Inflammatory macrophage (primary cell): ENCODE measurements around the gene COL27A1.

ENCODE experiments used
- DNase-seq, 2 donors: peaks; one replicate each; pipeline ENCODE4 v3.0.0-alpha.2; 2020 to 2022

COL27A1 gene

GRCh38 chr9:114345493-114346065 lies 190.2 kb downstream of the COL27A1 start:
- DNase-seq: no peak

DNA sequence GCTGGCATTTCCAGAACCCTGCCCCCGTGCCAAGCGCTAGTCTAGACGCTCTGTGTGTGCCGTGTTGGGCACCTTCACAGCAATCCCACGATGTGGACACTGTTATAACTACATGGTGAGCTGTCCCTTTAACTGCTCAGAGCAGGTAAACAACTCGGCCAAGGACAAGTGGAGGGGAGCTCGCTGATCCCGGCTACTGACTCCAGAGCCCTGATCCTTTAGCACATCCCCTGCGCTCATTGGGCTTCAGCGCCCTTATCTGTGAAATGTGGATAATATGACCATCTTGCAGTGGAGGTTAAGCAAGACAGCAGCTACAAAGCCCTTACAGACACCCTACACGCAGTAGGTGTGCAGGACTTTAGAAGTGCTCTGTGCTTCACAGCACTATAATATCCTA lies 190.8 kb downstream of the COL27A1 start:
- no peak for DNase-seq

DNA sequence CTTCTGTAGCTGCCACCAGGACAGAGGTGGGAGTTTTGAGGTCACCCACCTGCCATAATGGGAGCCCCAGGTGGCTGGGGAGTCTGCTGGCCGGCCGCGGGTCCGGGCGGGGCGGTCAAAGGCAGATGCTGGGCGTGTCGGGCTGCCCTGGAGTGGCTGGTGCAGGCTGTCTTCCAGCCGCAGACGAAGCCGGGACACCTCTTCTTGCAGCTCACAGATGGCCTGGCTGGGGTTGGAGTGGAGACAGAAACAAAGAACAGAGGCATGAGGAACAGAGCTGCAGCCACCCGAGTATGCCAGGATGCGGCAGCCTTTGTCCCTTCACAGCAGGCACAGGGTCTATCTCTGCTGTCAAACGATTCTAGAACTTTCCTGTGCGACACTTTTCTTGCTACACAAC lies 192.3 kb downstream of the COL27A1 start:
- no peak for DNase-seq

GRCh38 chr9:114348261-114348905 lies 193.0 kb downstream of the COL27A1 start:
- DNase-seq: no peak

DNA sequence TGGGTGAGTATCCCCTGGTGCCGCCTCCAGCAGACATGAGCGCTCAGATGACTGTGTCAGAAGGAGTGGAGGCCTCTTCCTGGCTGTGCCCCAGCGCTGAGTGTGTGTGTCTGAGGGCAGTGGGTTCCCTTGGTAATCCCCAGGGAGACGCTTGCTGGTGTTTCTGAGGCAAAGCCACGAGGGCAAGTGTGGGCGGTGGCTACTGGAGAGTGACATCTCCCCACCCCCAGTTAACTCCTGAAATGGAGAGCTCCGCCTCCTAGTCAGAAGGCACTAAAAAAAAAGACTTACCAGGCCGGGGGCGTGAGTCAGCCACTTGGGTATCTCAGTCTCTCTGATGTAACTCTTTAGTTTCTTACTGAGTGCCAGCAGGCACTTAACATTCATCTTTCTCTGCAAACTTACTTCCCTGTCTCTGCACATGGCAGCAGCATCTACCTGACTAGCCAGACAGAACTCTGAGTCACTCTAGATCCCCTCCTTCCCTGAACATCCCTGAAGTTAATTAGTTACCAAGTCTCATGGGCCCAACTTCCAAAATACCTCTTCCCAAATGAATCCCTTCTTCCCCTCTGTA lies 193.7 kb downstream of the COL27A1 start:
- peak; percentile 97 to 100 for DNase-seq

- no peak for DNase-seq
Observed at GRCh38 chr9:114349713-114350480, 194.6 kb downstream of the COL27A1 start.

- DNase-seq: peak; percentile 50 to 81
Observed at GRCh38 chr9:114350636-114351401, 195.5 kb downstream of the COL27A1 start.

- DNase-seq: peak; percentile 58 to 59
Observed at GRCh38 chr9:114351932-114352331, 196.6 kb downstream of the COL27A1 start.

GRCh38 chr9:114355821-114356220 lies 200.5 kb downstream of the COL27A1 start:
- DNase-seq: no peak

GRCh38 chr9:114356792-114357191 lies 201.5 kb downstream of the COL27A1 start:
- no peak for DNase-seq

DNA sequence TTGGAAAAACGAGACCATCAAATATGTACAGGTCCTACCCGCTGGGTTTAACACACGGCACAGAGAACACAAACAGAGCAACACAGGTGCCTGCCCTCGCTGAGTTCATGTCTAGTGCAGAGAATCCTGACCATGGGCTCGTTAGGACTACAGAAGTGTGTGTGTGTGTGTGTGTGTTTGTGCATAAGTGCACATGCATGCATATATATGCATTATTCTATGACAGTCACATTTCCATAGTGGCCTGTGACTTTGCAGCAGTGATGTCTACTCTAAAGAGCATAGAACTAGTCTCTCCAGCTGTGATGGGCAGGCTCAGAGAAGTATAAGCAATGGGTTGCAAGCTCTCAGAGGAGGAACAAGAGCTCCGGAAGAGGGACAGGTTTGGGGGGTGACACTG lies 202.0 kb downstream of the COL27A1 start:
- DNase-seq: no peak

- no peak for DNase-seq
Observed at GRCh38 chr9:114357911-114358328, 202.6 kb downstream of the COL27A1 start.

GRCh38 chr9:114359801-114360200 lies 204.5 kb downstream of the COL27A1 start:
- DNase-seq: no peak

- no peak for DNase-seq
Observed at GRCh38 chr9:114361542-114361941, 206.2 kb downstream of the COL27A1 start.
